Ovary (tissue), 3 donors: ENCODE measurements around the gene UGT1A5.

Source experiments
- EP300 ChIP-seq: sonication (generic); formaldehyde crosslinking; IDR thresholded peaks from one replicate; pipeline ENCODE4 v1.6.1; 2017; ENCODE audit warnings: antibody characterized with exemption
- POLR2A ChIP-seq: fragments of 450-650 bp; IDR thresholded peaks from one replicate; pipeline ENCODE4 v1.6.1; 2017; ENCODE audit warnings: antibody characterized with exemption, mild to moderate bottlenecking, moderate library complexity
- TF ChIP-seq, protein P1 (sequence below), 3 donors: fragments of 450-650 bp in 2 of 3; fragments of 200-600 bp in 1 of 3; IDR thresholded peaks; one replicate each; pipeline versions ENCODE4 v1.5.1 to v1.8.0; 2016 to 2022; ENCODE audit warnings: antibody characterized with exemption in 3 of 3, mild to moderate bottlenecking in 1 of 3
- donor health status: DM: no; HTN: no; CAD: no.

DNA sequence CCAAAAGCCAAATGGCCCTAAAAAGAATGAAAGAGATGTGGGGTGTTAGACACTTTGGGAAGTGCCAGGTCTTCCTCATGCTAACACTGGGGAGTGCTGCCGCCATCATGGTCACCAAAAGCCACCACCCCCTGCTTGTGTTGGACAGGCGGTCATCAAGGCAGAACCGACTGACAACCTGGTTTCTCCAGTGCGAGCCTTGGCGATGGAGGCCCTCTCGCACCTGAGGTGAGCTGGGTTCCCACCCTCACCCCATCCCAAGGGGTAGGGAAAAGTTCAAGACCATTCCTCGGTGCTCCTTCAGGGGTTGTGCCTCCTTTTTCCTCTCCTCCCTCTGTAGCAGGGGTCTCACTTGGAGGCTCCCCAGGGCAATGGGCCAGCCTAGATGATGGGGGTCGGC, 99.0 kb downstream of the UGT1A5 start:
- TF ChIP-seq, protein P1, sequence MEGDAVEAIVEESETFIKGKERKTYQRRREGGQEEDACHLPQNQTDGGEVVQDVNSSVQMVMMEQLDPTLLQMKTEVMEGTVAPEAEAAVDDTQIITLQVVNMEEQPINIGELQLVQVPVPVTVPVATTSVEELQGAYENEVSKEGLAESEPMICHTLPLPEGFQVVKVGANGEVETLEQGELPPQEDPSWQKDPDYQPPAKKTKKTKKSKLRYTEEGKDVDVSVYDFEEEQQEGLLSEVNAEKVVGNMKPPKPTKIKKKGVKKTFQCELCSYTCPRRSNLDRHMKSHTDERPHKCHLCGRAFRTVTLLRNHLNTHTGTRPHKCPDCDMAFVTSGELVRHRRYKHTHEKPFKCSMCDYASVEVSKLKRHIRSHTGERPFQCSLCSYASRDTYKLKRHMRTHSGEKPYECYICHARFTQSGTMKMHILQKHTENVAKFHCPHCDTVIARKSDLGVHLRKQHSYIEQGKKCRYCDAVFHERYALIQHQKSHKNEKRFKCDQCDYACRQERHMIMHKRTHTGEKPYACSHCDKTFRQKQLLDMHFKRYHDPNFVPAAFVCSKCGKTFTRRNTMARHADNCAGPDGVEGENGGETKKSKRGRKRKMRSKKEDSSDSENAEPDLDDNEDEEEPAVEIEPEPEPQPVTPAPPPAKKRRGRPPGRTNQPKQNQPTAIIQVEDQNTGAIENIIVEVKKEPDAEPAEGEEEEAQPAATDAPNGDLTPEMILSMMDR (IDR thresholded peaks at IDR 0.05): no peak
- TF ChIP-seq POLR2A: no peak
- no peak for TF ChIP-seq EP300
